CD4-positive, alpha-beta T cell treated with Interleukin-10 for 1 hour (primary cell): ENCODE data around the gene JAKMIP1.
A peak's percentile ranks its signal among the peaks of the same experiment; 100 is the strongest.

ENCODE experiments used
- DNase-seq: peaks from one replicate; pipeline ENCODE4 v3.0.0-alpha.2; 2020

Gene JAKMIP1

DNA sequence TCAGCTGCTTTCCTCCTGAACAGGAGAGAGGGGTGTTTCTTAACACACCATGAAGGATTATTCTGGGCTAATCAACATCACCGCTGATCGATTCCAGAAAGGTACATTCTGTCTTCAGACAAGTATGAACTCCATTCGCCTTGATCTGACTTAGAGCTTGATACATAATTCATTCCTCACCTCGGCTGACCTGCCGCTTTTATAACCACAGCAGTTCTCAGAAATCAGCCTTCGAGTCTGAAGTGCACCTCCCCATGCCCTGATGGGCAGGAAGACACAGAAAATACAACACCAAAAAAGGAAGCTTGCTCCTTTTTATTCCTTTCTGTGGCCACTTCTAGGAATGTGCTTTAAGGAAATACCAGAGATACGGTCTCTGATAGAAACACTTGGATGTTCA lies 85.7 kb downstream of the JAKMIP1 start:
- no peak for DNase-seq

DNA sequence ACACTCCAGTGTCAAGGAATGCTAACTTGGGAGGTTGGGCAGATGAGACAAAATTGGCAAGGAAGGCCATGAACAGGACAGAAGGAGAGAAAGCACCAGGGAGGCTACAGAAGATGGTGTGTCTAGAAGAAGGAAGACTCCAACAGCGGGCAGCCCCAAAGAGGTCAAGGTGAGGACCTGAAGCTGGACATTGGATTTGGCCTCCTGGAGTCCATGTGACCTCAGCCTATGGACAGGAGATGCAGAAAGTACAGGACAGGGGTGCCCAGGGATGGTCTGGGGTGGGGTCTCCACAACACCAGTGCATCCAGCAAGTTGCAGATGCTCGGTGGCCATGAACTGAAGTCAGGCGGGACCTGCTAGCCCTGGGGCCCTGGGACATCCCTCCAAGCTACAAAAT lies 86.2 kb downstream of the JAKMIP1 start:
- no peak for DNase-seq

DNA sequence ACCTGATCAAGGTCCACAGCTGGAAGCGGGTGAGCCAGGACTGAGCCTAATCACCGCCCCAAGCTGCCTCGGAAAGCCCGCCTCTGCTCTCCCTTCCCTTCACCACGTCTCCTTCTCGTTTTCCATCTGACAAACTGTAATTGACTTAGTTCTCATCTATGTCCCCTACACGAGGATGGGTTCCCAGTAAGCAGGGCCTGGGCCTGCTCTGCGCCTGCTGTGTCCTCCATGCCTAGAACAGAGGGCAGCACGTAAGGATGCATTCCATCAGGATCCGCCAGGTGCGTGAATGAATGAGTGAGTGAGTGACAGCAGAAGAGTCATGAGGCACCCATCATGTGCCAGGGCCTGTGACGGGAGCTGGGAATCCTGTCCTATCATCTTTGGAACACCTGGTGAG lies 86.7 kb downstream of the JAKMIP1 start:
- no peak for DNase-seq

DNA sequence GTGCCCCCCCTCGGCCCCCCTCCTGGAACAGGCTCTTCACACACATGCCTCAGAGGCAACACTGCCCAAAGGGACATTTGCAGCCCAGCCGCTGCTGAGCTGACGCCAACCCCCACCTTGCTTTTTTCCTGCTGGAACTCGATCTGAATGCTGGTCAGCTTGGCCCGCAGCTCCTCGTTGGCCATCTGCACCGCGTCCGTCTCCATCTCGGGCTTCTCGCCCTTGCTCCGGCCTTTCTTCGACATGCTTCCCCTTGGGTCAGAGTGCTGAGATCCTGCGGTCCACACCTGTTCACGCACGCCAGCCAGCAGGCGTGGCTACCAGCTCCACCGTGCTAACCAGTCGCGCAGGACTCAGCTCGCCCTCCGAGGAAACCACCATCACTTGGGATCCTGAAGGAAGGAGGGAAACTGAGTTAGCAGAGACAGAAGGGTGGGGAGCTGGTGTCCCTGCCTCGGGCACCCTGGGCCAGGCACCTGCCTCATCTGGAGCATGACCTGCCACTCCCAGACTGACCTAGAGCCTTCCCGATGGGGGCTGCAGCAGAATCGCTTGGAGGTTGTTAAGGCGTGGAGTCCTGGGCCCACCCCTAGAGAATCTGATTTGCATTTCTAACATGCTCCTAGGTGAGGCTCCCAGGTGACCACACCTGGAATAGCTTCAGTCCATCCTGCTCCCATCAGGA lies 87.6 kb downstream of the JAKMIP1 start:
- DNase-seq: no peak

DNA sequence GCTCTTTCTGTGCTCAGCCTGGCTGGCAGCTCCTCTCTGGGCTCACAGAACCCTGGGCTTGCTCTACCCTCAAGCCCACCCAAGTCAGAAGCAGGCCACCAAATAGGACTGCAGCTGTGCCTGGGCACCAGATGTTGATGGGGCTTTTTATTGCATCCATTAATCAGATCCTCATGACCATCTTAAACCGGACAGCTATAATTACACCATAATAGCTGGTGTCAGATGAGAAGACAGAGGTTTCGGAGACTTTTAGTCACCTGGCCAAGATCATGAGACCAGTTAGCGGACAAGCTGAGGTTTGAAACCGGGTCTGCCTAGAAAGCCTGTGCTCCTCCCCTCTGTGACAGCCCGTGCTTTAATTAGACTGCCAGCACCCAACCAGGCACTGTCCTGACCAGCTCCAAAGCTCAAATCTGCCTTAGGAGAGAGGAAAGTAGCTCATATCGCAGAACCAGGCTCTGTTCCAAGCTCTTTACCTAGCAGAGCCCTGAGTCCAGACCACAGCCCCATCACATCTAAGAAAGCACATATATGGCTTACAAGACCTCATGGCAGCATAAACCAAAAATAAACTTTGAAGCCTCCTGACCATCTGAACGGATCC lies 88.9 kb downstream of the JAKMIP1 start:
- no peak for DNase-seq

DNA sequence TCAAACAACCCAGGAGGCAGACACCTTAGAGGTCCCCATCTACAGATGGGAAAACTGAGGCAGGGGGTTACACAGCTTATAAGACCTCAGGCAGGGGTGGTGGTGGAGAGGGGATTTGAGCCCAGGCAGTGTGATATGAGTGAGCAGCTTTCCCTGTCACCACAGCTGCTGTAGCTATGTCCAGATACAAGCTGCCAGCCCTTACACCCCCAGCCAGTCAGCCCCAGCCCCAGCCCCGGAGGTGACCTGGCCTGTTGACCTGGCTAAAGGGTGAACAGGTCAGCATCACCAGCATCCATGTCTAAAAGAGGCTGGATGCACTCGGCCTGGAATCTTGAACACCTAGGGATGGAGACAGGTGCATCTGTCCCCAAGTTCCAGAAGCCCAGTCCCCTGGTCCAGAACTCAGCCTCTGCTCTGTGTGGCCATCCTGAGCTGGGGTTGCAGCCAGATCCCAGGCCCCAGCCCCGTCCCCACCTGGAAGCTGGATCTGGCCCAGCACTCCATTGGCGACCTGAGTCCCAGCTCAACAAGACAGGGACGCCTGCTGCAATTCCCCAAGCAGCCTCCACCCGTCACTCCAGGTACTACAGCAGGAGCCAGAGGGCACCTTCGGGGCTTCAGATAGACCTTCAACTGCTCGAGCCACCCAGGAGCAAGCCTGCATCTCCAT lies 89.5 kb downstream of the JAKMIP1 start:
- DNase-seq: no peak

DNA sequence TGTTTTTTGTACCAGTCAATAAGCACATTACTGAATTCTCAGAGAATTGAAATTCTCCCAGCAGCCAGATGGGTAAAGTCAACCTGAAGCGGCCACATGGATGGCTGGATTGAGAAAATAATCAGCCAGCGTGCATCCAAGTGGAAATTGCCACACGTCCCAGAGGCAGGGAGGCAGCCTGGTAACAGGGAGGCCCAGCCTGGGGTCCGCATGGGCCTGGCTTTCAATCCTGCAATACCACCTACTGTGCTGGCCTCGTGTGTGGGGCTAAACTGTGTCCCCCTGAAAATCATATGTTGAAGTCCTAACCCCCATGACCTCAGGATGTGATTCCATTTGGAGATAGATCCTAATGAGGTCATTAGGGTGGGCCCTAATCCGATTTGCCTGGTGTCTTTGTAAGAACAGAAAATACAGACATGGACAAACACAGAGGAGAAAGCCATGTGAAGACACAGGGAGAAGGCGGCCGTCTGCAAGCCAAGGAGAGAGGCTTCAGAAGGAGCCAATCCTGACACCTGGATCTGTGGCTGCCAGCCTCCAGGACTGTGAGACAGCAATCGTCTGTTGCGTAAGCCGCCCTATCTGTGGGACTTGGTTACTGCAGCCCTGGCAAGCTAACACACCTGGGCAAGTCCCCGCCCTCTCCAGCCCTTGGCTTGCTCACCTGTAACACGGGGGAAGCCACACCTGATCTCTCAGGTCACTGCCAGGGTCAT lies 90.3 kb downstream of the JAKMIP1 start:
- no peak for DNase-seq

DNA sequence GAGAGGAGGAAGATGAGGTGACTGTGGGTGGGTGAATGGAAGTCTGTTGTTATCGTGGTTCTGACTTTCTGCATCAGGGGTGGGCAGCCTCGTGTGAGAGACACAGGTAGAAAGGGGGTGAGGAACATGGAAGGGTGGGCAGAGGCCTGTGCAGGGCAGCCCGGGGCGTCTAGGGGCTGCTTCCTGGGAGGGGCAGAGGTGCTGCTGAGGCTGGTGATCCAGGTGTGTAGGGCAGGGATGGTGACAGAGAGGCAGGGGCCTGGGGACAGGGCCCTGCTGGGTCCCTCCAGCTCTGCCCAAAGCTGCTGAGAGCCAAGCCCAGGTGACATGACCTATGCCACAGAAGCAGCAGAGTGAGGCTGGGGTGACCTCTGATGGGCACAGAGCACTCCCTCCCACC lies 92.5 kb downstream of the JAKMIP1 start:
- no peak for DNase-seq

DNA sequence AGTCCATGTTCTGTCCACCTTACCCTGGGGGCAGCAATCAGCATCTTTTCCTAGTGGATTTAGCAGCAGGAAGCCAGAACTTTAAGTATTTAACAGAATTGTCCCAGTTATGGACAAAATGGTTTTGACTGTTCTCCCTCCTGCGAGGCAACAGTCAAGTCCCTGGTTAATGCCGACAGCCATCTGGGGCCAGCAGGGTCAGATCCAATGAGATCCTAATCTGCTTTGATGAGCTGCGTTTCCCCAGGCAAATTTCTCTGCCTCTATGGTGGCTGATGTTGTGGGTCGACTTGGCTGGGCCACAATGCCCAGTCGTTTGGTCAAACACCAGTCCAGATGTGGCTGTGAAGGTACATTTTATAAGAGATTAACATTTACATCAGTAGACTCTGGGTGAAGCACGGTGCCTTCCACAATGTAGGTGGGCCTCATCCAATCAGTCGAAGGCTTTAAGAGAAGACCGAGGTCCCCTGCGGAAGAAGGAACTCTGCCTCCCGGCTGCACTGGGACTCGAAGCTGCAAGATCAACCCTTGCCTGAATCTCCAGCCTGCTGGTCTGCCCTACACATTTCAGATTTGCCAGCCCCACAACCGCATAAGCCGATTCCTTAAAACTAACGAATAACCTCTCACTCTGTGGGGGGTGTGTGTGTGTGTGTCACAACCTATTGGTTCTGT lies 93.1 kb downstream of the JAKMIP1 start:
- DNase-seq: no peak

DNA sequence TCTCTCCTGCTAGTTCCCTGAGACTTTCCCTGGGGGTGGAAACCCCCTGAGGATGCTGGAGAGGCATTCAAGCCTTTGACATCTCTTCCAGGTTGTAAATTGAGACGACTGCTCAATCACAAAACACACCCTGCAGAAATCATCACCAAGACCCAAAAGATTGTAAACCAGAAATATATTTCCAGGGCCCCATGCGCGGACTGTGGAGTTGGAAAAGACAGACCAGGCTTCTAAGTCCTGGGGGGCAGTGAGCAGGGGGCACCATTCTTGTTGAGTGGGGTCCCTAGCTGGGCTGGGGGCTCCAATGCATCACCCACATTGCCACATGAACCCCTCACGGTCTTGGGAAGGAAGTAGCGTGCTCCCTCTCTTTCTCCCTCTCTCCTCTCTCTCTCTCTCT lies 94.2 kb downstream of the JAKMIP1 start:
- DNase-seq: no peak

DNA sequence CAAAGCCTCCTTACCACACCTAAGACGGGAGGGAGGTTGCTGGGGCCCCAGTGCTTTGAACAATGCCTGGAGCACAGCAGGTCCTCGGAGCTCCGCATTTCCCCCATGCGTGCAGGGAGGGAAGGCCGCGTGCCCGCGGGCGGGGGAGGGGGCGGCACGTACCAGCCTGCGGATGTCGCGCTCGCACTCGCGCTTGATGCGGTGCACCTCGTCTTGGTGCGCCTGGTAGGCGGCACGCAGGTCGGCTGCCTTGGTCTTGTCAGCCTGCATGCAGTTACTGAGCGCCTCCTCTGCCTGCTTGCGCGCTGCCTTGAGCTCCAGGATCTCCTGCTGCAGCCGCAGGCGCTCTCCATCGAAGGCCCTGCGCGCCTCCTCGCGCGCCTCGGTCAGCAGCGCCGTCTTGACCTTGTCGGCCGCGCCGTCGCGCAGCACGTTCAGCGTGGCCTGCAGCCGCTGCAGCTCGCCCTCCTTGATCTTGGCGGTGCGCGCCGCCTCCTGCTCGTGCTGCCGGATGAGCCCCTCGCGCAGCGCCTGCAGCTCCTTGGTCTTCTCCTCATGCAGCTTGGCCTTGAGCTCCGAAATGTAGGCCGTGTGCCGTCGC lies 94.9 kb downstream of the JAKMIP1 start:
- no peak for DNase-seq

DNA sequence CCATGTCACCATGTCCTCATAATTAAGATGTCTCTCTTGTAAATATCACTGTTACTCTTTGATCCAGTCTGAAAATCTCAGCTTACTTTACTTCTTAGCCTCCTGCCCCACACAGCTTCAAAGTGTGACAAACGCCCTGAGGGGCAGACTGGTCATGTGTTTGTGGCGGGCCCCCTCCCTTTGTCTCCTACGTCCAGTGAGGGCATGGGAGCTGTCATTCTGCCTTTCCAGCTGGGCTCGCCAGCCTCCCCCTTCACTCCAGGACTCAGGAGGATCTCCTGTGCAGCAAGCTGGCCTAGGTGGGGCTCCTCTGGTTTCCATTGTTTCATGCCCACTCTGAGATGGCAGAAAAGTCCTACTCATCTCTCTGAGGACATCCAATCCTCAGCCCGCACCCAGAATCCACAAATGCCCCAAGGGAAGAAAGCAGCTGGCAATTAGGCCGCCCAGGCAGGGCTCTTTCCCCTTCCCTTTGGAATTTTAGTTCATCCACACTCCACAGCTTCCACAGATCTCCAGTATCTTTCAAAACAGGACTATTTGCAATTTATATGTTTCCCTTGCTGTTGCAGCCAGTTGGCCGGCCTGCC lies 95.7 kb downstream of the JAKMIP1 start:
- no peak for DNase-seq

DNA sequence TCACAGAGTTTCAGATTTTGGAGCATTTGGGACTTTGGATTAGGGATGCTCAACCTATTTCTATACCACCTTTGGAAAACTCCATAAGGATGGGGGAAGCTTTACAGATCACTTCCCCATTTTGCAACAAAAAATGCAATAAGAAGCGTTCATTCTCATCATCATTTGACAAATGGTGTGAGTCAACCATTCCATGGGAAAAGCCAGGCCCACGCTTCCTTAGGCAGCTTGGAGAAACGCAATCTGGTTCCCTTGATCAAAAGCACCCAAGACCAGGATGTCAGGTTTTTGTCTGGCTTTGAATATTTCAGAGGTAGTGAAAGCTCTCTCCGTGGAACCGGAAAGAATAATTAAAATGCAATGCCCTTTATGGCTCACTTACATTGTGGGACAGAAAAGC lies 102.8 kb downstream of the JAKMIP1 start:
- DNase-seq: no peak

DNA sequence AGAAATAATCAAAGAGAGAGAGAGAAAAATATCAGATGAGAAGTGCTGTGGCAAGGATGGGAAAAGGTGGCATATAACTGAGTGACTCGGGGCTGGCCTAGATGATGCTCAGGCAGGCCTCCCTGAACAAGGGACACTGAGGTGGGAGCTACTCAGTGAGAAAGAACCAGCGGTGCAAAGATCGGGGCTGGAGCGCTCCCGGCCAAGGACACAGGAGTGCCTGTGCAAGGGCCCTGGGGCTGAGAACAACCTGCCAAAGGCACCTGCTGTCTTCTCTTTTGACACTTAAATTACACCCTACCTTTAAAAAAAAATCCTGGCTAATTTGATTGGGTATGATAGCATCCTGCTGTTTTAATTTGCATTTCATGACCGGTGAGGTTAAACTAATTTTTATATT lies 104.5 kb downstream of the JAKMIP1 start:
- no peak for DNase-seq

DNA sequence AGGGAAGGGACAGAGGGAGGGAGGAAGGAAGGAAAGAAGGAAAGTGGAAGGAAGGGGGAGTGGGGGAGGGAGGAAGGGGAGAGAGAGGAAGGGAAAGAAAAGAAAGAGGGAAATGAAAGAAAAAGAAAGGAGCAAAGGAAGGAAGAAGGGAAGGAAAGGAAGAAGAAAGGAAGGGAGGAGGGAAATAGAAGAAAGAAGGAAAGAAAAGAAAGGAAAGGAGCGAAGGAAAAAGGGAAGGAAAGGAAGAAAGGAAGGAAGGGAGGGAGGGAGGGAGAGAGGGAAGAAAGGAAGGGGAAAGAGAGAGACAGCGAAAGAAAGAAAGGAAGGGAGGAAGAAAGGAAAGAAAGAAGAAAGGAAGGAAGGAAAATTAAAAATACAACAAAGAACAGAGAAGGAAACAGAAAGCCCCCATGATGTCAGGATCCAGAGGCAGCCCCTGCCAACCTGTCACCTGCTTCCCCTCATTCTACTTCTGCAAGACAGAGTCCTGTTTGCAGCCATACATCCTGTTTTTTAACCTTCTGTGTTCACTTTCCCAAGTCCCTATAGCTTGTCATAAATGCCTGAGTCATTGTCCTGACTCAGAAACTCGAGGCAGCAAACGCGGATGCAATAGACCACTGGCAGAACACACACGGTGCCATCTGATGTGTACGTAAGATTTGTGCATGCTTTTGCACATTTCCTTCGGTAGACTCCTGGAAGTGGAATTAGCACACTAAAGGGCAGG lies 105.2 kb downstream of the JAKMIP1 start:
- DNase-seq: no peak

DNA sequence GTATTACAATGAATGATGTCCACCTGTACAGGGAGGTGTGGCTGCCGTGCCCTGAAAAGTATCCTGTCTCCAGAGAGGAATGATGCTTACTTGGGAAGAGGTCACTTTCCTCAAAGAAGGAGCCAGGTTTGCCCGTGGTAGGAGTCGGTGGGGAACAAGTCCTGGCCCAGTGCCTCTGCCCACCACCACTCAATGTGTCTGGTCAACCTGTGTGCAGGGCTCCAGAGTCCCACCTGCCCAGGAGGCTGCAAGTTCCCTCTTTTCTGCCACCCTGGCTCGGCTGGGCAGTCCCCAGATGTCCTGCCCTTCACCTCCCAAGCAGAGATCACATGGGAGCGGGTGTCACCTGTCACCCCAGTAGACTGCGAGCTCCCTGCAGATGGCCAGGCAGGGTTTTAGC lies 106.7 kb downstream of the JAKMIP1 start:
- DNase-seq: no peak

DNA sequence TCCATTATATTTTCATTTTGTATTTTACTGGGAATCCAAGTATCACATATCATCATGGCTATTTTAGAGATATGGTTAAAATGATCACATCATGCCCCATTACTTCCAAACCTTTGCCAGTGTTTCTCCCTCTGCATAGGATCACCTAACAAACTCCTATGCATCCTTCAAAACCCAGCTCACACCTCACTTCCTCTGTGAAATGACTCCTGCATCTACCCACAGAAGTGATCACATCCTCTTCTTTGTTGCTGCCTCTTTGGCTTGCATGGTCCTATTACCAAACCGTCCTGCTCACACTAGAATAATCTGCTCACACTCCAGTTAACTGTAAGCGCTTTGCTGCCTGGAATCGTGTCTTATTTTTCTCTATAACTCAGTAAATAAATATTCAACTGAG lies 107.4 kb downstream of the JAKMIP1 start:
- no peak for DNase-seq

DNA sequence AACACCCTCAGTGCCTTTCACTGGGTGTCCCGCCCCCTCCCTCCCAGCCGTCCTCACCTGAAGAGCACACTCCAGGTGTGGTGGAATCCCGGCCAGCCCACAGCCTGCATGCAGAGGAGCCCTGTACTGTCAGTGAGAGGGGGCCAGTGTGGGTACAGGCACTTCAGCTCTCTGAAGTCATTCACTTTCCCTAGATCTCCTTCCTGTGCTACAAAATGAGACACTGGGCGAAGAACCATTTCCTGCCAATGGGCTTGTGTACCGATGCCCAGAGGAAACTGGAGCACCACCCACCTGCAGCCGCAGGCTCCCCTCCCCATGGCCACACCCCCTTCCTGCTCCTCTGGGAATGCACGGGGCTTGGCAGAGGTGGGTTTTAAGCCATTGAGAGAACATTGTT lies 108.2 kb downstream of the JAKMIP1 start:
- DNase-seq: peak; percentile 9

DNA sequence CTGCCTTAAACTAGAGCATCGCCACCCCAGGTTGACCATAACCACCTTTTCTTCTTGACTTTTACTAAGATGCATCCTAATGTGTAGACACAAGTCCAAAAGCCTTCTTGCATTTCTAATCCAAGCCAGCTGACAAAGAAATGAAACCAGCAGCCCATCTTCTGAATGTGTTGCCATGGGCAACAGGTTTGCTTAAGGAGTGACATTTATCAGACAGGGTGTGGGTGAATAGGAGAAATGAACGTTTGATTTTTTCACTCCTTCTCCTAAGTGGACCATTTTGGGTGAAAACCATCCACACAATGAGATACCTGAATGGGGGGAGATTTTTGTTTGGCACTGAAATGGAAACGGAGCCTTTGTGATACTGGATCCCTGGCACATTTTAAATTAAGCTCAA lies 109.4 kb downstream of the JAKMIP1 start:
- DNase-seq: no peak

DNA sequence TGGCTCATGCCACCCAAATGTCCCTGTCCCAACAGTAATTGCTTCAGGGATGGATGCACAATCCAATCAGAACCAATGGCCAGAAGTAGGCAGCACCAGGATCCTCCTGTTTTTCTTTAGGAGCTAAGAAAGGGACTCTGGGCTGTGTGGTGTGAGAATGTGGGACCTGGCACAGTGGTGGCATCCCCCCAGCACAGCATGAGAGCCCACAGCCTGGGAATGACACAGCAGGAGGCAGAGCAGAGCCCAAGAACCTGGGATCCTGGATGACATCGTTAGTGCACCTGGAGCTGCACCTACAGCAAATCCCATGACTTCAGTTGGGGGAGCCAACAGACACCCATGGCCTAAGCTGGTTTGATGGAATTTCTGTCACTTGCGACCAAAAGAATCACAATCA lies 111.4 kb downstream of the JAKMIP1 start:
- DNase-seq: no peak

DNA sequence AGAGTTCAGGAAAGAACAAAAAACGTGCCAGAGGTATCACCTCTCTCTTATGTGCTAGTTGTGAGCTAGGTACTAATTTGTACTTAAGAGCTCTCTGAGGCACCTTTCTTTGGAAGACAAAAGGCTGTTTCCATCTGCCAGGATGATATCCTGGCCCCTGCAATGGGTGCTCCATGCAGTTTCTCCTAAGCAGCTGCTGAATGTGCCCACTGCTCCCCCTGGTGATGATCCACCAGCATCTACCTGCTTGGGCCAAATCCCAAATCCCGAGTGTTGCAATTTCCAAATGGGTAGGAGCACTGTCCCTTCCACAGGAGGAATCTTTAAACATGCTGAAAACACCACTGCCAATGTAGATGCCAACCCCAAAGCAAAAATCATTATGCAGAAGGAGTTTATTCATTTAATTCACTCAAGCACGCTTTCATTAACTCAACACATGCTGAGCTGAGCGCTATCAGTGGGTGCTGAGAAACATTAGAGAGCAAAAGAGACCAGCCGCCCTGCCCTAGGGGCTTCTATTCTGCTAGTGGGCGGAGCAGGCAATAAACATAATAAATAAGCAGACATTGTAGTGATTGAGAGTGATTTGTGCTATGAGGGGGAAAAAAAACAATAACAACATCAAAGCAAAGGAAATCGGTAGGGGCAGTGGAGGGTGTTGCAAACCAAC lies 112.5 kb downstream of the JAKMIP1 start:
- DNase-seq: no peak
